Measurements from ENCODE around the gene DAB2IP.

DAB2IP gene

DNA sequence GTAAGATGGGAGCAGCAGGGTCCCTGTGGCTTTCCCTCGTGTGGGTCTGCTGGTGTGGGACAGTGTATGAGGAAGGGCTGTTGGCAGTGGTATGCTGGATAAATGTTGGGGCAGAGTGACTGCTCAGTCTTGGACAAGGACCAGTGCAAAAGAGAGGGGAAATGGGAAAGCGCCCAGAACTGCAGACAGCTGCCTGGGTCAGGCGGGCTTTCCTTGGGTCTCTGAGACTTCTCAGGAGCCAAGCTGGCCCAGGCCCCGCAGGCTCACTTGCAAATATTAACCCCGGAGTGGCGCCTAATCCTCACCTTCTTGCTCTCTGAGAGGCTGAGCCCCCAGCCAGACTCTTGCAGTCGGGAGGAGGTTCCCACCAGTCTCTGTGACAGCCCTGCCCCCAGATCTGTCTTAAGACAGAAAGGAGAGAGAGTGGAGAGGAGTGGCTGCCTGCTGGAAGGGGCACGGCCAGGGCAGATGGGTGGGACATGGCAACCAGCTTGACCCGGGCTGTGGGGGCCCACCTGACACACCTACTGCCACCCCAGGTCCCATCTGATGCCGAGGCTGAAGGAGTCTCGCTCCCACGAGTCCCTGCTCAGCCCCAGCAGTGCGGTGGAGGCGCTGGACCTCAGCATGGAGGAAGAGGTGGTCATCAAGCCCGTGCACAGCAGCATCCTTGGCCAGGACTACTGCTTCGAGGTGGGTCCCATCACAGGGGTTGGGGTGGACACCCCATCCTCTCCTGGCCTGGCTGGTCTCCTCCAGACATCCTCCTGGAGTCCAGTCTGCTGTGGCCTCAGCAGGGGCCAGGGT, 105.2 kb downstream of the DAB2IP start:
- TF ChIP-seq, protein P1, sequence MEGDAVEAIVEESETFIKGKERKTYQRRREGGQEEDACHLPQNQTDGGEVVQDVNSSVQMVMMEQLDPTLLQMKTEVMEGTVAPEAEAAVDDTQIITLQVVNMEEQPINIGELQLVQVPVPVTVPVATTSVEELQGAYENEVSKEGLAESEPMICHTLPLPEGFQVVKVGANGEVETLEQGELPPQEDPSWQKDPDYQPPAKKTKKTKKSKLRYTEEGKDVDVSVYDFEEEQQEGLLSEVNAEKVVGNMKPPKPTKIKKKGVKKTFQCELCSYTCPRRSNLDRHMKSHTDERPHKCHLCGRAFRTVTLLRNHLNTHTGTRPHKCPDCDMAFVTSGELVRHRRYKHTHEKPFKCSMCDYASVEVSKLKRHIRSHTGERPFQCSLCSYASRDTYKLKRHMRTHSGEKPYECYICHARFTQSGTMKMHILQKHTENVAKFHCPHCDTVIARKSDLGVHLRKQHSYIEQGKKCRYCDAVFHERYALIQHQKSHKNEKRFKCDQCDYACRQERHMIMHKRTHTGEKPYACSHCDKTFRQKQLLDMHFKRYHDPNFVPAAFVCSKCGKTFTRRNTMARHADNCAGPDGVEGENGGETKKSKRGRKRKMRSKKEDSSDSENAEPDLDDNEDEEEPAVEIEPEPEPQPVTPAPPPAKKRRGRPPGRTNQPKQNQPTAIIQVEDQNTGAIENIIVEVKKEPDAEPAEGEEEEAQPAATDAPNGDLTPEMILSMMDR (IDR thresholded peaks at IDR 0.05; ENCODE audit: insufficient read depth, low read depth, low read length, missing control alignments) = no peak
- H3K4me3 ChIP-seq (ENCODE audit: low read depth, low read length) = no peak overlapping the region
- DNase-seq (ENCODE audit: low read depth) = no peak

- DNase-seq (ENCODE audit: low read depth) = no peak
- TF ChIP-seq, protein P1 (IDR thresholded peaks at IDR 0.05; ENCODE audit: insufficient read depth, low read depth, low read length, missing control alignments) = no peak
Measured at GRCh38 chr9:121757281-121757585, 105.8 kb downstream of the DAB2IP start.

GRCh38 chr9:121758693-121759092, 107.3 kb downstream of the DAB2IP start:
- H3K4me3 ChIP-seq (ENCODE audit: low read depth, low read length) = no peak overlapping the region
- TF ChIP-seq, protein P1 (IDR thresholded peaks at IDR 0.05; ENCODE audit: insufficient read depth, low read depth, low read length, missing control alignments) = no peak
- DNase-seq (ENCODE audit: low read depth) = no peak

More at GRCh38 chr9:121757281-121757585, 105.8 kb downstream of the DAB2IP start:
- H3K4me3 ChIP-seq (ENCODE audit: low read depth, low read length) = no peak overlapping the region

DNA sequence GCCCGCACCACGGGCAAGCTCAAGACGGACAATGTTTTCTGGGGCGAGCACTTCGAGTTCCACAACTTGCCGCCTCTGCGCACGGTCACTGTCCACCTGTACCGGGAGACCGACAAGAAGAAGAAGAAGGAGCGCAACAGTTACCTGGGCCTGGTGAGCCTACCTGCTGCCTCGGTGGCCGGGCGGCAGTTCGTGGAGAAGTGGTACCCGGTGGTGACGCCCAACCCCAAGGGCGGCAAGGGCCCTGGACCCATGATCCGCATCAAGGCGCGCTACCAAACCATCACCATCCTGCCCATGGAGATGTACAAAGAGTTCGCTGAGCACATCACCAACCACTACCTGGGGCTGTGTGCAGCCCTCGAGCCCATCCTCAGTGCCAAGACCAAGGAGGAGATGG, 108.6 kb downstream of the DAB2IP start:
- DNase-seq (ENCODE audit: low read depth) = no peak
- TF ChIP-seq, protein P1 (IDR thresholded peaks at IDR 0.05; ENCODE audit: insufficient read depth, low read depth, low read length, missing control alignments) = no peak
- no peak overlapping the region for H3K4me3 ChIP-seq (ENCODE audit: low read depth, low read length)

DNA sequence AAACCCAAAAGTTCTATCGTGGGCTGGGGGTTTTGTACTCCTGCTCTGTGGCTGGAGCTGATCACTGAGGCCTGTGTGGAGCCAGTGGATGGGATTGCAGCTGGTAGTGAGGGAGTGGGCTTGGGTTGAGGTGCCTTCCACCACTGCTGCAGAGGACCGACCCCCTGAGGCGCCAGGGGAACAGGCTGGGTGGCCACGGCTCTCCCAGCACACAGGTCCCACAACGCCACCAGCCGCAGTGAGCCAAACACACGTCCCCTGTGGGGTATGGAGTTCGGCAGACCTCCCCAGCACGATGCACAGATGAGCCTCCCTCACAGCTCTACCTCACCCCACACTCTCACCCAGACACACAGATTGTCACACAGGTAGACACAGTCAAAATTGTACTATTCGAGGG, 109.1 kb downstream of the DAB2IP start:
- TF ChIP-seq, protein P1 (IDR thresholded peaks at IDR 0.05; ENCODE audit: insufficient read depth, low read depth, low read length, missing control alignments) = no peak
- DNase-seq (ENCODE audit: low read depth) = no peak
- no peak overlapping the region for H3K4me3 ChIP-seq (ENCODE audit: low read depth, low read length)

- DNase-seq (ENCODE audit: low read depth) = no peak
- TF ChIP-seq, protein P1 (IDR thresholded peaks at IDR 0.05; ENCODE audit: insufficient read depth, low read depth, low read length, missing control alignments) = no peak
- H3K4me3 ChIP-seq (ENCODE audit: low read depth, low read length) = no peak overlapping the region
Measured at GRCh38 chr9:121763131-121763530, 111.7 kb downstream of the DAB2IP start.
